ENCODE measurements around the gene TRIP12.

DNA sequence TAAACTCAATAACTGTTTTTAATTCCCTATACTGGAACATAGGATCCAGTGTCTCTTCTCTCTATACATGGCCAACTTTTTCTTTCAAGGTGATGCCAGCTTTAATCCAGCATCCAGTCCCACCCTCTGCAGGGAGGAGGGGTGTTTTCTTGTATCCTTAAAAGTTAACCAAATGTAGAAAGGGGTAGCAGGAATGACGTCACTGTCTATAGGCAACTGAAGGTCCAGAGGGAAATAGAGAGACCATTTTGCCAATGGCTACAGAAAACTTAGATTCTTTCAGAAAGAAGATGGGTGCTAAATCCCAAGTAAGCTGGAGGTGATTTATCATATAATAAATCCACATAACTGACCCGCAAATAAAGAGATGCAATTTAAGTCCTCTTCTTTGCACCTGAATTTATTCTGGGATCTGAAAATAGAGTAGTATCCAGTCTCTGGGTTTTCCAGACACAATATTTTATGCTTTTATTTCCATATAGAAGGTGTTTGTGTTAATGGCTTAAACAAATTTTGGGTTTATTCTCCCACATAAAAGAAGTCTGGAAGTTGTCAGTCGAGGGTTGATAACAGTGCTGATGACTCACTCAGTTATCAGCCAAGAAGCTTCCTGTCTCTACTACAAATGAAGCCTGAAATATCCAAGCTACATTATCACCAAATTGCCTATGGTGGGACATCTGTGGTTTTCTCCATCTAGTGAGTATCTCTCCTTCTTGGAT, 201.7 kb downstream of the TRIP12 start:
- no peak for TF ChIP-seq EP300 (conservative IDR thresholded peaks at IDR 0.05; ENCODE audit: poor library complexity, severe bottlenecking)
- TF ChIP-seq, protein P1, sequence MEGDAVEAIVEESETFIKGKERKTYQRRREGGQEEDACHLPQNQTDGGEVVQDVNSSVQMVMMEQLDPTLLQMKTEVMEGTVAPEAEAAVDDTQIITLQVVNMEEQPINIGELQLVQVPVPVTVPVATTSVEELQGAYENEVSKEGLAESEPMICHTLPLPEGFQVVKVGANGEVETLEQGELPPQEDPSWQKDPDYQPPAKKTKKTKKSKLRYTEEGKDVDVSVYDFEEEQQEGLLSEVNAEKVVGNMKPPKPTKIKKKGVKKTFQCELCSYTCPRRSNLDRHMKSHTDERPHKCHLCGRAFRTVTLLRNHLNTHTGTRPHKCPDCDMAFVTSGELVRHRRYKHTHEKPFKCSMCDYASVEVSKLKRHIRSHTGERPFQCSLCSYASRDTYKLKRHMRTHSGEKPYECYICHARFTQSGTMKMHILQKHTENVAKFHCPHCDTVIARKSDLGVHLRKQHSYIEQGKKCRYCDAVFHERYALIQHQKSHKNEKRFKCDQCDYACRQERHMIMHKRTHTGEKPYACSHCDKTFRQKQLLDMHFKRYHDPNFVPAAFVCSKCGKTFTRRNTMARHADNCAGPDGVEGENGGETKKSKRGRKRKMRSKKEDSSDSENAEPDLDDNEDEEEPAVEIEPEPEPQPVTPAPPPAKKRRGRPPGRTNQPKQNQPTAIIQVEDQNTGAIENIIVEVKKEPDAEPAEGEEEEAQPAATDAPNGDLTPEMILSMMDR (IDR thresholded peaks at IDR 0.05; ENCODE audit: poor library complexity, severe bottlenecking), result no peak

Measured in neural cell (in vitro differentiated cells).